Measurements from ENCODE around the gene RNF224.

DNA sequence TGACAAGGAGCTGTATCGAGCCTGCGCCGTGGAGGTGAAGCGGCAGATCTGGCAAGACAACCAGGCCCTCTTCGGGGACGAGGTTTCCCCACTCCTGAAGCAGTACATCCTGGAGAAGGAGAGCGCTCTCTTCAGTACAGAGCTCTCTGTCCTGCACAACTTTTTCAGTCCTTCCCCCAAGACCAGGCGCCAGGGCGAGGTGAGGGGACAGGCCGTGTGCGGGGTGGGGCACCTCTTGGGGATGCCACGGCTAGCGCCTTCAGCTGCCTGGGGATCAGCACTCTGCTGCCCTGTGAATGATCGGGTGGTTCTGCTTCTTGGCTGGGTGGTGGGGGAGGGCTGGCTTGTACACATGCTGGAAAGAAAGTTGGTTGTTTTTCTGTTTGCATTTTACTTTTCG is 29.6 kb downstream of the RNF224 start:
- TF ChIP-seq, protein P1, sequence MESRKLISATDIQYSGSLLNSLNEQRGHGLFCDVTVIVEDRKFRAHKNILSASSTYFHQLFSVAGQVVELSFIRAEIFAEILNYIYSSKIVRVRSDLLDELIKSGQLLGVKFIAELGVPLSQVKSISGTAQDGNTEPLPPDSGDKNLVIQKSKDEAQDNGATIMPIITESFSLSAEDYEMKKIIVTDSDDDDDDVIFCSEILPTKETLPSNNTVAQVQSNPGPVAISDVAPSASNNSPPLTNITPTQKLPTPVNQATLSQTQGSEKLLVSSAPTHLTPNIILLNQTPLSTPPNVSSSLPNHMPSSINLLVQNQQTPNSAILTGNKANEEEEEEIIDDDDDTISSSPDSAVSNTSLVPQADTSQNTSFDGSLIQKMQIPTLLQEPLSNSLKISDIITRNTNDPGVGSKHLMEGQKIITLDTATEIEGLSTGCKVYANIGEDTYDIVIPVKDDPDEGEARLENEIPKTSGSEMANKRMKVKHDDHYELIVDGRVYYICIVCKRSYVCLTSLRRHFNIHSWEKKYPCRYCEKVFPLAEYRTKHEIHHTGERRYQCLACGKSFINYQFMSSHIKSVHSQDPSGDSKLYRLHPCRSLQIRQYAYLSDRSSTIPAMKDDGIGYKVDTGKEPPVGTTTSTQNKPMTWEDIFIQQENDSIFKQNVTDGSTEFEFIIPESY (IDR thresholded peaks at IDR 0.05; ENCODE audit: borderline replicate concordance, low read depth) = no peak
- no peak for TF ChIP-seq NRF1 (IDR thresholded peaks at IDR 0.05; ENCODE audit: low read depth, low read length)
- no peak for TF ChIP-seq ELF1 (IDR thresholded peaks at IDR 0.05)

Data from SK-N-SH (cell line).